Neural crest cell (in vitro differentiated cells): ENCODE data around the gene SNX3. TPM values are rescaled to one million over a fixed set of nuclear protein-coding genes. Genes with fewer than 3 reads are reported as not detected.
"Not testable (repeated sequence)": the region's sequence is repeated elsewhere in the genome, so short reads cannot be mapped to it uniquely, and the experiment has no call there.

Experiments
- DNase-seq: peaks from one replicate; pipeline ENCODE4 v3.0.0; 2021; ENCODE audit warnings: low read depth, mixed read lengths, low spot score
- H3K27ac Mint-ChIP-seq: one replicate; pipeline ENCODE4 v1.8.0; 2021; ENCODE audit warnings: mild to moderate bottlenecking, mixed read lengths; ENCODE audit not compliant: unreplicated experiment
- H3K27me3 Mint-ChIP-seq: 2 replicates; pipeline ENCODE4 v1.8.0; 2021; ENCODE audit warnings: low read depth, mild to moderate bottlenecking, mixed read lengths
- H3K36me3 Mint-ChIP-seq: 2 replicates; pipeline ENCODE4 v1.8.0; 2021; ENCODE audit warnings: low read depth, mild to moderate bottlenecking, mixed read lengths
- H3K4me1 Mint-ChIP-seq: 2 replicates; pipeline ENCODE4 v1.8.0; 2021; ENCODE audit warnings: mixed read lengths
- H3K4me3 Mint-ChIP-seq: one replicate; pipeline ENCODE4 v1.8.0; 2021; ENCODE audit warnings: mild to moderate bottlenecking, mixed read lengths
- H3K9me3 Mint-ChIP-seq: 2 replicates; pipeline ENCODE4 v1.8.0; 2021; ENCODE audit warnings: mixed read lengths
- long read RNA-seq: library from polyadenylated mRNA; unstranded; transcript quantifications from one replicate; pipeline ENCODE4 v2.0.0, GENCODE V29; 2020
- total RNA-seq: library from RNA; stranded (reverse); gene quantifications from 2 replicates; pipeline ENCODE4 v1.2.1, GENCODE V29; 2021
- TF ChIP-seq, protein P1 (sequence below): fragments of 200-600 bp; sonication (generic); conservative IDR thresholded peaks from 2 replicates; pipeline ENCODE4 v1.5.0; 2021; ENCODE audit warnings: antibody characterized with exemption, mild to moderate bottlenecking

The SNX3 gene
- total RNA-seq, result 71.0 and 75.6 TPM in 2 replicates
- long read RNA-seq, transcript SNX3-201 (4 exons, 1,755 nt), result major isoform, 17 of 19 reads
- long read RNA-seq, partial matches to known transcripts, result 2 of 19 reads
- long read RNA-seq, other reads (novel, unspliced or antisense), result 0 of 19 reads

DNA sequence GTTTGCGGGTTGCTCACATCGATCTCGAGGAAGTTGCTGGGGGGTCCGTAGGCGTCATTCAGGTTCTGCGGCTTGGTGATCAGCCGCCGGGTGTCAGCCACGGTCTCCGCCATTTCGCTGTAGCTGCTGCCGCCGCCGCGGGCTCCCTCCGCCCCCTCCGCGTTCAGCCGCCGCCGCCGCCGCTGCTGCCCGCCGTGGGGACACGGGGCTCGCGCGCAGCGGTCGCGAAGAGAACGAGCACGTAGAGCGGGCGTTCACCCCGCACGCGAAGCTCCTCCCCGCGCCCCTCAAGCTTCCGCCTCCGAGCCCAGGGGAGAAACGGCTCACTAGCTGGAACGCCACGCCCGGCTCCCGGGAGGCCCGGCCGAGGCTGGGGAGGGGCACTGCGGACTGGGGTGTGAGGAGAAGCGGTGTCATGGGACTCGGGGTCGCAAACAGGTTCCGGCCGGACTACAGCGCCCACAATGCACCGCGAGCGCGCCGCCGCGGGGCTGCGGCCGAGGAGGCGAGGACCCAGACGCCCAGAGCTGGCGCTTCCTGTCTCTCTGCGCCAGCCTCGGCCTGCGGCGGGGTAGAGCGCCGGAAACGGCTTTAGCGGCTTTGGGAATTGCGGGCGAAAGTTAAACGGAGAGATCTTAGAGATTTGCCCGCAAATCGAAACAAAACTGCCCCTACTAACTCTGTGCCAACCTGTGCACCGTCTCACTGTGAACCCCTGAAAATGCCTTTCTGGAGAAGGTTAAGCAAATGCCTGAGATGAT lies at the start of gene SNX3:
SNX3 (minus strand) TSS at position 232 of the 761 bp plus-strand sequence; CDS start at position 113, 119 bp downstream.
- Mint-ChIP-seq H3K36me3 (no peaks in the 10 kb centered on the region), H3K9me3 (no peaks in the 10 kb centered on the region), H3K4me1 (peaks cover 20% of the 10 kb centered on the region), H3K4me3 (peak within 1 kb of the TSS; percentile 88), H3K27ac (peak within 1 kb of the TSS; percentile 70), H3K27me3 (peaks cover 3% of the 10 kb centered on the region)
- TF ChIP-seq, protein P1, sequence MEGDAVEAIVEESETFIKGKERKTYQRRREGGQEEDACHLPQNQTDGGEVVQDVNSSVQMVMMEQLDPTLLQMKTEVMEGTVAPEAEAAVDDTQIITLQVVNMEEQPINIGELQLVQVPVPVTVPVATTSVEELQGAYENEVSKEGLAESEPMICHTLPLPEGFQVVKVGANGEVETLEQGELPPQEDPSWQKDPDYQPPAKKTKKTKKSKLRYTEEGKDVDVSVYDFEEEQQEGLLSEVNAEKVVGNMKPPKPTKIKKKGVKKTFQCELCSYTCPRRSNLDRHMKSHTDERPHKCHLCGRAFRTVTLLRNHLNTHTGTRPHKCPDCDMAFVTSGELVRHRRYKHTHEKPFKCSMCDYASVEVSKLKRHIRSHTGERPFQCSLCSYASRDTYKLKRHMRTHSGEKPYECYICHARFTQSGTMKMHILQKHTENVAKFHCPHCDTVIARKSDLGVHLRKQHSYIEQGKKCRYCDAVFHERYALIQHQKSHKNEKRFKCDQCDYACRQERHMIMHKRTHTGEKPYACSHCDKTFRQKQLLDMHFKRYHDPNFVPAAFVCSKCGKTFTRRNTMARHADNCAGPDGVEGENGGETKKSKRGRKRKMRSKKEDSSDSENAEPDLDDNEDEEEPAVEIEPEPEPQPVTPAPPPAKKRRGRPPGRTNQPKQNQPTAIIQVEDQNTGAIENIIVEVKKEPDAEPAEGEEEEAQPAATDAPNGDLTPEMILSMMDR, result no peak
- DNase-seq, result peak; percentile 89

DNA sequence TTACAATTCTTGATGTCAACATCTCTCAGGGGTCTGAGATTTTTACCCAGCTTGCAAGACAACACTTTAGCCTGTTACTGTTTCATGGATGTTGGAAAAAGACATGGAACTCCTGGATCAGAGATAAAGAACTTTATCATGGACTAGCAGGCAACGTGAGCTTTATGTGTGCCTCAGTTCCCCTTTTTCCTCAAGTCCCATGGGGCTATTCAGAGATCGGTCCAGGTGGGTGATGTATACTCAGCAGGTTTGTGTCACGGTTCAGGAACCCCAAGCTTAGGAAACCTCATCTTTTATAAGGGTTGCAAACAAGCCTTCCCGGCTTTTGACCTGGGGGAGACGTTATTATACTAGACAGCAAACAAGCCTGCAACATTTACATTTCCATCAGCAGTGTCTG lies 49.0 kb upstream of the SNX3 start:
- H3K4me1 Mint-ChIP-seq, result no peaks in the 10 kb centered on the region
- no peak overlapping the region for H3K27ac Mint-ChIP-seq
- no peaks in the 10 kb centered on the region for H3K27me3 Mint-ChIP-seq
- H3K9me3 Mint-ChIP-seq, result no peaks in the 10 kb centered on the region
- H3K4me3 Mint-ChIP-seq, result no peak overlapping the region
- DNase-seq, result no peak
- TF ChIP-seq, protein P1, result no peak
- no peaks in the 10 kb centered on the region for H3K36me3 Mint-ChIP-seq

DNA sequence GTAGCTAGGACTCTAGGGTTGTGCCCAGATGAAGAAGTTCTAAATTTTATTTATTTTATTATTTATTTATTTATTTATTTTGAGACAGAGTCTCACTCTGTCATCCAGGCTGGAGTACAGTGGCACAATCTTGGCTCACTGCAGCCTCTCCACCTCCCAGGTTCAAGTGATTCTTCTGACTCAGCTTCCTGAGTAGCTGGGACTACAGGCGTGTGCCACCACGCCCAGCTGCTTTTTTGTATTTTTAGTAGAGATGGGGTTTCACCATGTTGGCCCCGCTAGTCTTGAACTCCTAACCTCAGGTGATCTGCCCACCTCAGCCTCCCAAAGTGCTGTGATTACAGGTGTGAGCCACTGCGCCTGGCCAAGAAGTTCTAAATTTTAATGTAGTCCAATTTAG lies 47.8 kb upstream of the SNX3 start:
- not testable (repeated sequence) for H3K27me3 Mint-ChIP-seq, H3K27ac Mint-ChIP-seq, H3K9me3 Mint-ChIP-seq, H3K36me3 Mint-ChIP-seq, DNase-seq, H3K4me3 Mint-ChIP-seq, H3K4me1 Mint-ChIP-seq

DNA sequence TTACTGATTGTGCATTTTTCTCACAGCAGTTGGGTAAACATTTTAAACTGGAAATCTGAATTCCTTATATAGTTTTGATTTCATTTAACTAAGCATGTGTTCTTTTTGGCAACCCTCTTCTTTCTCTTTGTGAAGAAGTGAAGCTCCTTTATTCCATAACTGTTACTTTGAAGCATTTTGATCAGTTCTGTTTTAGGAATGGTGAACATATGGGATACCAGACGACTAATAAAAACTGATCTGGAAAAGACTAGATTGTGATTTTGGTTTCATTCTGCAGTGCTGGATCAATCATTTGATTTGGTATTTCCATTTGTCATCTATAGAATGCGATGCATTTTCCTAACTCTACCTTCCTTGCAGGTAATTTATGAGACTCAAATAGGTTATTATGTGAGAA lies 43.8 kb upstream of the SNX3 start:
- Mint-ChIP-seq H3K9me3 (peaks cover 4% of the 10 kb centered on the region), H3K27me3 (no peaks in the 10 kb centered on the region), H3K4me1 (peaks cover 1% of the 10 kb centered on the region), H3K4me3 (no peak overlapping the region), H3K27ac (no peak overlapping the region), H3K36me3 (peaks cover 9% of the 10 kb centered on the region)
- TF ChIP-seq, protein P1, result no peak
- DNase-seq, result no peak

DNA sequence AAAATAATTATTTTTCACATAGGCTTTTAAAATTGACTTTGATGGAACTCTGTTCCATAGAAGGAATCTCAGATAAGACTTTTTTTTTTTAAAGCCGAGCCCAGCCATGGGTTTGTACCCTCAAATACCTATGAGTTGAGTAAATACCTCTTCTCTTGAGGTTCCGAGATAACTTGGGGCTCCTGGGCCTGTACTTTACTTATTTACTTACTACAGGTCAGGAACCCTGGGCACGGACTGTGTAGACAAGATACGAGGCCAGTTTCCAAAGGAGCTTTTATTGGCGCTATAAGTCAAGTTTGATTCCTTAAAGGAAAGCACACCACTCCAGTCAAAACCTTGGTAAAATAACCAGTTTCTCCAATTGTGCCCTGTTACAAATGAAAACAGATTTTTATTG lies 41.5 kb upstream of the SNX3 start:
- no peak overlapping the region for H3K27ac Mint-ChIP-seq

More for the DNA sequence above, 41.5 kb upstream of the SNX3 start:
- TF ChIP-seq, protein P1, result no peak
- Mint-ChIP-seq H3K9me3 (peaks cover 4% of the 10 kb centered on the region), H3K36me3 (peaks cover 9% of the 10 kb centered on the region), H3K27me3 (no peaks in the 10 kb centered on the region), H3K4me1 (peaks cover 10% of the 10 kb centered on the region), H3K4me3 (no peak overlapping the region)
- no peak for DNase-seq
